ENCODE results near the gene DNAJC24.

The DNAJC24 gene

DNA sequence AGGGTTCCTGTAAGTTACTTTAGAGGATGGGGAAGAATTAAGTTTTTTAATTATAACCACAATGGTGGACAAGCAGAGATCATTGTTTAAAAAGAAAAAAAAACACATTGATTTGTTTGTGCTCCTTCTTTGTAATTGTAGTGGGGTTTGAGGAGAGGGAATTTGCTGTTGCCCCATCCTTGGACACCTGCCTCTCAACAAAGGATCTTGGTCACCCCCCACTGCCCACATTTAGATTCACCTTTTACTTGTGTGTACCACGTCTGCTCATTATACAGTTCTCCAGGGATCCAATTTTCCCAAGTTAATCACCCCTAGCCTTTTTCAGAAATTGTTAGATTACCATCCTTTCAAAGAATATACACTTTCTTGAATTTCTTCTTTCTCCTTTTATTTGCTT is 53.0 kb downstream of the DNAJC24 start:
- H3K9ac ChIP-seq (ENCODE audit: low read depth, low read length): no peak overlapping the region
- H3K27ac ChIP-seq (ENCODE audit: low read length): no peak overlapping the region
- no peaks in the 10 kb centered on the region for H3K9me3 ChIP-seq (ENCODE audit: insufficient read depth, low read length, severe bottlenecking)
- H3K4me1 ChIP-seq (ENCODE audit: insufficient read depth, low read length): no peaks in the 10 kb centered on the region
- no peak overlapping the region for H3K4me2 ChIP-seq (ENCODE audit: insufficient read depth, low read length)
- H2AFZ ChIP-seq (ENCODE audit: low read depth, low read length): no peak overlapping the region
- H3K79me2 ChIP-seq (ENCODE audit: insufficient read depth, low read length): no peaks in the 10 kb centered on the region
- no peak overlapping the region for H3K4me3 ChIP-seq (ENCODE audit: low read depth in 1 of 2, low read length in 2 of 2)
- peaks cover 5% of the 10 kb centered on the region; the same call in 1 of the 2 replicates for H3K36me3 ChIP-seq (ENCODE audit: insufficient read depth, low read length)
- no peak for DNase-seq
- H4K20me1 ChIP-seq (ENCODE audit: insufficient read depth, low read length): no peaks in the 10 kb centered on the region
- no peak for TF ChIP-seq EZH2 (IDR thresholded peaks at IDR 0.05; ENCODE audit: borderline replicate concordance, low read depth, low read length, severe bottlenecking)
- TF ChIP-seq CTCF (IDR thresholded peaks at IDR 0.05; ENCODE audit: borderline replicate concordance, extremely low read depth, low read length, poor library complexity, severe bottlenecking): no peak
- no peaks in the 10 kb centered on the region for H3K27me3 ChIP-seq (ENCODE audit: insufficient read depth, low read length, poor library complexity)
- ATAC-seq (ENCODE audit: insufficient read depth, low read depth): no peak

DNA sequence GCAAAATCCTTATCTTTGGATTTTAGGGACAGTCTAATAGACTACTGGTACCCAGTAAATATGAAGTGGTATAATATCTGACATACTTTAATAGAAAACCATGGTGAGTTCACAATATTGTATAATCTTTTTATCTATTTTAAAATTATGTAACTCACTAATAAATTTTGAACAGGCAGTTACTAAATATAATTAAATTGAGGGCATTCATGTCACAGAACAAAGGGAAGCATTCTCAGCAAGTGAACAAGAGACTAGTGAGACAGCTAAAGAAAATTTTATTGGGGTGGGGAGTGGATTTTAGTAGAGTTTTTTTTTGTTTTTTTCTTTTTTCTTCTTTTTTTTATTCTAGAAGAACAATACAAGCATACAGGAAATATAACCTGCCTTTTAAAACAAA is 55.0 kb downstream of the DNAJC24 start:
- no peak overlapping the region for H2AFZ ChIP-seq (ENCODE audit: low read depth, low read length)
- no peaks in the 10 kb centered on the region for H3K27me3 ChIP-seq (ENCODE audit: insufficient read depth, low read length, poor library complexity)
- TF ChIP-seq EZH2 (IDR thresholded peaks at IDR 0.05; ENCODE audit: borderline replicate concordance, low read depth, low read length, severe bottlenecking) (no peak), CTCF (IDR thresholded peaks at IDR 0.05; ENCODE audit: borderline replicate concordance, extremely low read depth, low read length, poor library complexity, severe bottlenecking) (no peak)
- no peaks in the 10 kb centered on the region for H4K20me1 ChIP-seq (ENCODE audit: insufficient read depth, low read length)
- no peak overlapping the region for H3K27ac ChIP-seq (ENCODE audit: low read length)
- peaks cover 9% of the 10 kb centered on the region; the same call in 1 of the 2 replicates for H3K36me3 ChIP-seq (ENCODE audit: insufficient read depth, low read length)
- no peaks in the 10 kb centered on the region for H3K79me2 ChIP-seq (ENCODE audit: insufficient read depth, low read length)
- ATAC-seq (ENCODE audit: insufficient read depth, low read depth) (no peak), DNase-seq (no peak)
- H3K9ac ChIP-seq (ENCODE audit: low read depth, low read length): no peak overlapping the region
- H3K4me1 ChIP-seq (ENCODE audit: insufficient read depth, low read length): no peaks in the 10 kb centered on the region
- no peak overlapping the region for H3K4me2 ChIP-seq (ENCODE audit: insufficient read depth, low read length)
- H3K9me3 ChIP-seq (ENCODE audit: insufficient read depth, low read length, severe bottlenecking): no peaks in the 10 kb centered on the region
- no peak overlapping the region for H3K4me3 ChIP-seq (ENCODE audit: low read depth in 1 of 2, low read length in 2 of 2)

- H3K27ac ChIP-seq (ENCODE audit: low read length): no peak overlapping the region
Observed at GRCh38 chr11:31433851-31434250, 64.2 kb downstream of the DNAJC24 start.

GRCh38 chr11:31437742-31438435 is 68.2 kb downstream of the DNAJC24 start:
- Histone ChIP-seq H3K4me3 (ENCODE audit: low read depth in 1 of 2, low read length in 2 of 2) (no peak overlapping the region), H3K4me1 (ENCODE audit: insufficient read depth, low read length) (0 out of 2 replicates have a peak, but pooled peaks cover 3% of the 10 kb centered on the region), H3K27ac (ENCODE audit: low read length) (no peak overlapping the region), H3K27me3 (ENCODE audit: insufficient read depth, low read length, poor library complexity) (no peaks in the 10 kb centered on the region), H3K9ac (ENCODE audit: low read depth, low read length) (no peak overlapping the region), H3K36me3 (ENCODE audit: insufficient read depth, low read length) (no peaks in the 10 kb centered on the region), H4K20me1 (ENCODE audit: insufficient read depth, low read length) (no peaks in the 10 kb centered on the region), H2AFZ (ENCODE audit: low read depth, low read length) (no peak overlapping the region), H3K9me3 (ENCODE audit: insufficient read depth, low read length, severe bottlenecking) (no peaks in the 10 kb centered on the region), H3K4me2 (ENCODE audit: insufficient read depth, low read length) (no peak overlapping the region), H3K79me2 (ENCODE audit: insufficient read depth, low read length) (no peaks in the 10 kb centered on the region)
- TF ChIP-seq EZH2 (IDR thresholded peaks at IDR 0.05; ENCODE audit: borderline replicate concordance, low read depth, low read length, severe bottlenecking): no peak
- no peak for TF ChIP-seq CTCF (IDR thresholded peaks at IDR 0.05; ENCODE audit: borderline replicate concordance, extremely low read depth, low read length, poor library complexity, severe bottlenecking)
- DNase-seq: peak; percentile 8
- ATAC-seq (ENCODE audit: insufficient read depth, low read depth): peak; percentile 38; the same call in 2 of the 3 replicates

More at GRCh38 chr11:31433851-31434250, 64.2 kb downstream of the DNAJC24 start:
- H3K4me1 ChIP-seq (ENCODE audit: insufficient read depth, low read length): 0 out of 2 replicates have a peak, but pooled peaks cover 3% of the 10 kb centered on the region
- TF ChIP-seq EZH2 (IDR thresholded peaks at IDR 0.05; ENCODE audit: borderline replicate concordance, low read depth, low read length, severe bottlenecking): no peak
- peaks cover 13% of the 10 kb centered on the region; the same call in 1 of the 2 replicates for H3K36me3 ChIP-seq (ENCODE audit: insufficient read depth, low read length)
- H3K79me2 ChIP-seq (ENCODE audit: insufficient read depth, low read length): no peaks in the 10 kb centered on the region
- DNase-seq (no peak), ATAC-seq (ENCODE audit: insufficient read depth, low read depth) (no peak)
- H3K9ac ChIP-seq (ENCODE audit: low read depth, low read length): no peak overlapping the region
- H3K4me3 ChIP-seq (ENCODE audit: low read depth in 1 of 2, low read length in 2 of 2): no peak overlapping the region
- H3K4me2 ChIP-seq (ENCODE audit: insufficient read depth, low read length): no peak overlapping the region
- no peaks in the 10 kb centered on the region for H4K20me1 ChIP-seq (ENCODE audit: insufficient read depth, low read length)
- no peak overlapping the region for H2AFZ ChIP-seq (ENCODE audit: low read depth, low read length)
- H3K27me3 ChIP-seq (ENCODE audit: insufficient read depth, low read length, poor library complexity): no peaks in the 10 kb centered on the region
- H3K9me3 ChIP-seq (ENCODE audit: insufficient read depth, low read length, severe bottlenecking): no peaks in the 10 kb centered on the region
